ENCODE data around the gene TTC29. TPM values are rescaled to one million over a fixed set of nuclear protein-coding genes. Genes with fewer than 3 reads are reported as not detected.
A peak's percentile ranks its signal among the peaks of the same experiment; 100 is the strongest.

TTC29 gene
- total RNA-seq, result under 0.01 TPM in 1 of 2 replicates, not detected in the other

GRCh38 chr4:146945556-146946374 is at the start of gene TTC29:
Gene TTC29, minus strand, starts transcription at chr4:146945864. Its CDS starts 5,969 bp downstream, at chr4:146939895.
- peak; percentile 91 for DNase-seq (ENCODE audit: insufficient read length, low spot score, missing footprints)
- Histone ChIP-seq H3K4me2 (ENCODE audit: insufficient read depth, low read length) (peak within 1 kb of the TSS; percentile 95), H3K27ac (ENCODE audit: low read depth, low read length) (no peak within 1 kb of the TSS), H3K4me1 (ENCODE audit: insufficient read depth, low read length) (peaks cover 6% of the 10 kb centered on the region), H3K27me3 (ENCODE audit: insufficient read depth, low read length) (peaks cover 21% of the 10 kb centered on the region), H4K20me1 (ENCODE audit: insufficient read depth, low read length) (no peaks in the 10 kb centered on the region), H3K36me3 (ENCODE audit: insufficient read depth, low read length) (no peaks in the 10 kb centered on the region), H3K79me2 (ENCODE audit: insufficient read depth, low read length) (no peaks in the 10 kb centered on the region), H2AFZ (ENCODE audit: low read length) (peak within 1 kb of the TSS; percentile 78), H3K4me3 (ENCODE audit: insufficient read depth, low read length) (peak within 1 kb of the TSS; percentile 74), H3K9me3 (ENCODE audit: low read depth, low read length) (no peaks in the 10 kb centered on the region)
- TF ChIP-seq, protein P1, sequence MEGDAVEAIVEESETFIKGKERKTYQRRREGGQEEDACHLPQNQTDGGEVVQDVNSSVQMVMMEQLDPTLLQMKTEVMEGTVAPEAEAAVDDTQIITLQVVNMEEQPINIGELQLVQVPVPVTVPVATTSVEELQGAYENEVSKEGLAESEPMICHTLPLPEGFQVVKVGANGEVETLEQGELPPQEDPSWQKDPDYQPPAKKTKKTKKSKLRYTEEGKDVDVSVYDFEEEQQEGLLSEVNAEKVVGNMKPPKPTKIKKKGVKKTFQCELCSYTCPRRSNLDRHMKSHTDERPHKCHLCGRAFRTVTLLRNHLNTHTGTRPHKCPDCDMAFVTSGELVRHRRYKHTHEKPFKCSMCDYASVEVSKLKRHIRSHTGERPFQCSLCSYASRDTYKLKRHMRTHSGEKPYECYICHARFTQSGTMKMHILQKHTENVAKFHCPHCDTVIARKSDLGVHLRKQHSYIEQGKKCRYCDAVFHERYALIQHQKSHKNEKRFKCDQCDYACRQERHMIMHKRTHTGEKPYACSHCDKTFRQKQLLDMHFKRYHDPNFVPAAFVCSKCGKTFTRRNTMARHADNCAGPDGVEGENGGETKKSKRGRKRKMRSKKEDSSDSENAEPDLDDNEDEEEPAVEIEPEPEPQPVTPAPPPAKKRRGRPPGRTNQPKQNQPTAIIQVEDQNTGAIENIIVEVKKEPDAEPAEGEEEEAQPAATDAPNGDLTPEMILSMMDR (IDR thresholded peaks at IDR 0.05; ENCODE audit: extremely low read depth, low read depth, low read length), result no peak

DNA sequence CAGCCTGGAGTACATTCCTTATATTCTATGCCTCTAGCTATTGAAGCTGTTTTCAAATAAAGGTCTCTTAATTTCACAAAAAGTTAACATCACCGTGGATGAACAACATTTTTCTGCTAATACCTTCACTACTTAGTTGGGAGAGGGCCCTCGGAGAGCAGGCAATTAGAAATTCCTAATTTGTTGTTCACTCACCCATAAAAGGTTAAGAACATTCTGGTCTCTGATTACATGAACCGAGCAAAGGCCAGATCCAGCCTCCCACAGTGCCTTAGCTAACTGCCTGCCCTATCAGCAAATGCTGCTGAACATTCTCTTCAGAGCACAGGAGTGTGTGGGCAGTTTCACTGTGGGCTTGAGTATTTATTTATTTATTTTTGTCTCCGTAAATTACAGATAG is 36.0 kb upstream of the TTC29 start:
- Histone ChIP-seq H3K79me2 (ENCODE audit: insufficient read depth, low read length) (no peaks in the 10 kb centered on the region), H3K27ac (ENCODE audit: low read depth, low read length) (no peak overlapping the region), H3K27me3 (ENCODE audit: insufficient read depth, low read length) (no peaks in the 10 kb centered on the region), H3K36me3 (ENCODE audit: insufficient read depth, low read length) (no peaks in the 10 kb centered on the region), H3K4me2 (ENCODE audit: insufficient read depth, low read length) (no peak overlapping the region), H3K4me3 (ENCODE audit: insufficient read depth, low read length) (no peak overlapping the region), H3K9me3 (ENCODE audit: low read depth, low read length) (no peaks in the 10 kb centered on the region), H3K4me1 (ENCODE audit: insufficient read depth, low read length) (no peaks in the 10 kb centered on the region), H4K20me1 (ENCODE audit: insufficient read depth, low read length) (no peaks in the 10 kb centered on the region), H2AFZ (ENCODE audit: low read length) (no peak overlapping the region)
- TF ChIP-seq, protein P1 (IDR thresholded peaks at IDR 0.05; ENCODE audit: extremely low read depth, low read depth, low read length), result no peak
- no peak for DNase-seq (ENCODE audit: insufficient read length, low spot score, missing footprints)

GRCh38 chr4:146978641-146979040 is 33.0 kb upstream of the TTC29 start:
- Histone ChIP-seq H3K36me3 (ENCODE audit: insufficient read depth, low read length) (no peaks in the 10 kb centered on the region), H4K20me1 (ENCODE audit: insufficient read depth, low read length) (no peaks in the 10 kb centered on the region), H3K4me1 (ENCODE audit: insufficient read depth, low read length) (no peaks in the 10 kb centered on the region), H3K4me2 (ENCODE audit: insufficient read depth, low read length) (no peak overlapping the region), H3K4me3 (ENCODE audit: insufficient read depth, low read length) (no peak overlapping the region), H3K27me3 (ENCODE audit: insufficient read depth, low read length) (peaks cover 2% of the 10 kb centered on the region), H3K9me3 (ENCODE audit: low read depth, low read length) (no peaks in the 10 kb centered on the region), H3K27ac (ENCODE audit: low read depth, low read length) (no peak overlapping the region), H2AFZ (ENCODE audit: low read length) (no peak overlapping the region), H3K79me2 (ENCODE audit: insufficient read depth, low read length) (no peaks in the 10 kb centered on the region)
- no peak for DNase-seq (ENCODE audit: insufficient read length, low spot score, missing footprints)
- TF ChIP-seq, protein P1 (IDR thresholded peaks at IDR 0.05; ENCODE audit: extremely low read depth, low read depth, low read length), result no peak

GRCh38 chr4:146976145-146976544 is 30.5 kb upstream of the TTC29 start:
- H4K20me1 ChIP-seq (ENCODE audit: insufficient read depth, low read length), result no peaks in the 10 kb centered on the region
- no peak overlapping the region for H3K27ac ChIP-seq (ENCODE audit: low read depth, low read length)
- DNase-seq (ENCODE audit: insufficient read length, low spot score, missing footprints), result no peak
- no peak overlapping the region for H3K4me2 ChIP-seq (ENCODE audit: insufficient read depth, low read length)
- H2AFZ ChIP-seq (ENCODE audit: low read length), result no peak overlapping the region
- H3K27me3 ChIP-seq (ENCODE audit: insufficient read depth, low read length), result peaks cover 2% of the 10 kb centered on the region
- no peaks in the 10 kb centered on the region for H3K9me3 ChIP-seq (ENCODE audit: low read depth, low read length)
- no peaks in the 10 kb centered on the region for H3K4me1 ChIP-seq (ENCODE audit: insufficient read depth, low read length)
- TF ChIP-seq, protein P1 (IDR thresholded peaks at IDR 0.05; ENCODE audit: extremely low read depth, low read depth, low read length), result no peak
- no peaks in the 10 kb centered on the region for H3K79me2 ChIP-seq (ENCODE audit: insufficient read depth, low read length)
- H3K36me3 ChIP-seq (ENCODE audit: insufficient read depth, low read length), result no peaks in the 10 kb centered on the region
- no peak overlapping the region for H3K4me3 ChIP-seq (ENCODE audit: insufficient read depth, low read length)

All from osteoblast (primary cell).